Measurements from ENCODE around the gene HLA-DQB1. TPM values are rescaled to one million over a fixed set of nuclear protein-coding genes. Genes with fewer than 3 reads are reported as not detected.
"Not testable (repeated sequence)": the region's sequence is repeated elsewhere in the genome, so short reads cannot be mapped to it uniquely, and the experiment has no call there.

The HLA-DQB1 gene
- total RNA-seq, 1 experiment from 2014 or later = not detected

DNA sequence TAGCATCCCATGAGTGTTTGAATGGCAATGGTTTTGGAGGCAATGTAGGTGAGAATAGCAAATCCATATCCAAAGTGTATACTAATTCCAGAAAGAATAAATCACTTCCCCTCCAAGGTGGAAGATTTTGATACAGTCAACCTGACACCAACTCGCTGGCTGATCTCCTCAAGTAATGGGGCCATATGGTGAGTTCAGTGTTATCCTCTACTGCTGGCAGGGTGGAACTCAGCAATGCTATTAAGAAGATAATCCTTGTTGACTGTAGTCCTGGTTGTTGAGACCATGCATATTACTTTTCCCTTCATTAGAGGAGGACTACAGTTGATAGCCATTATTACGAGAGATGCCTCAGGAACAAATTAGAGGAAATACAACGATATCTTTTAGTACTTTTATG is 17.8 kb upstream of the HLA-DQB1 start:
- ChIA-PET POLR2A (ENCODE audit: unreplicated experiment) (no interaction called here), CTCF (no interaction called here)
- Histone ChIP-seq H3K9ac (ENCODE audit: low read length) (no peak overlapping the region), H3K9me3 (ENCODE audit: low read length) (no peaks in the 10 kb centered on the region), H3K79me2 (ENCODE audit: low read length) (no peaks in the 10 kb centered on the region), H3K4me3 (ENCODE audit: low read length) (no peak overlapping the region), H4K20me1 (ENCODE audit: low read length) (no peaks in the 10 kb centered on the region), H3K4me1 (ENCODE audit: insufficient read depth, low read length) (no peaks in the 10 kb centered on the region), H3K27ac (ENCODE audit: low read length) (no peak overlapping the region), H3K4me2 (ENCODE audit: low read length) (no peak overlapping the region), H3K27me3 (ENCODE audit: low read length) (peaks cover 57% of the 10 kb centered on the region), H2AFZ (ENCODE audit: low read length) (no peak overlapping the region), H3F3A (ENCODE audit: low read length, unreplicated experiment) (no peaks in the 10 kb centered on the region), H3K36me3 (ENCODE audit: low read depth, low read length) (no peaks in the 10 kb centered on the region), H3K9me2 (replicated peaks; ENCODE audit: low read length) (no peaks in the 10 kb centered on the region)
- intact Hi-C loops (cut with micrococcal nuclease) = no loop called here
- BruUV-seq (replicated peaks) = no TSS peak
- DNase-seq = no peak
- TF ChIP-seq, protein P1, sequence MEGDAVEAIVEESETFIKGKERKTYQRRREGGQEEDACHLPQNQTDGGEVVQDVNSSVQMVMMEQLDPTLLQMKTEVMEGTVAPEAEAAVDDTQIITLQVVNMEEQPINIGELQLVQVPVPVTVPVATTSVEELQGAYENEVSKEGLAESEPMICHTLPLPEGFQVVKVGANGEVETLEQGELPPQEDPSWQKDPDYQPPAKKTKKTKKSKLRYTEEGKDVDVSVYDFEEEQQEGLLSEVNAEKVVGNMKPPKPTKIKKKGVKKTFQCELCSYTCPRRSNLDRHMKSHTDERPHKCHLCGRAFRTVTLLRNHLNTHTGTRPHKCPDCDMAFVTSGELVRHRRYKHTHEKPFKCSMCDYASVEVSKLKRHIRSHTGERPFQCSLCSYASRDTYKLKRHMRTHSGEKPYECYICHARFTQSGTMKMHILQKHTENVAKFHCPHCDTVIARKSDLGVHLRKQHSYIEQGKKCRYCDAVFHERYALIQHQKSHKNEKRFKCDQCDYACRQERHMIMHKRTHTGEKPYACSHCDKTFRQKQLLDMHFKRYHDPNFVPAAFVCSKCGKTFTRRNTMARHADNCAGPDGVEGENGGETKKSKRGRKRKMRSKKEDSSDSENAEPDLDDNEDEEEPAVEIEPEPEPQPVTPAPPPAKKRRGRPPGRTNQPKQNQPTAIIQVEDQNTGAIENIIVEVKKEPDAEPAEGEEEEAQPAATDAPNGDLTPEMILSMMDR (conservative IDR thresholded peaks at IDR 0.05; ENCODE audit: low read depth, low read length) = no peak
- TF ChIP-seq EZH2phosphoT487 (IDR thresholded peaks at IDR 0.05; ENCODE audit: borderline replicate concordance, low read length) = no peak
- no peak for TF ChIP-seq EZH2 (IDR thresholded peaks at IDR 0.05; ENCODE audit: low read length, unreplicated experiment)
- no peak for ATAC-seq

DNA sequence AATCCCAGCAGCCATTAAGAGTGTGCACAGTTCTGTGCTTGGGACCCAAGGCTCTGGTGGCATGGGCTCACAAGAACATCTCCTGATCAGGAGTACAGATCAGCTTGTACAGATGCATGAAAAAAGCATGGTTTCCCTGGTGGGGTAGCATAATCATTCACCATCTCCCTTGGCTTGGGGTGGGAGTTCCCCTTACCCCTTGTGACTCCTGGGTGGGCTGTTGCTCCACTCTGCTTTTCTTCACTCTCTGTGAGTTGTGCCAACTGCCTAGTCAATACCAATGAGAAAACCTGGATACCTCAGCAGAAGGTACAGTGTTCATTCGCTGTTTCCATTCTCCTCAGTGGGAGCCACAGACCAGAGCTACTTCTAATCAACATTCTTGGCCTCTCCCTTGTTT is 13.6 kb upstream of the HLA-DQB1 start:
- H3K27me3 ChIP-seq (ENCODE audit: low read length) = peaks cover 26% of the 10 kb centered on the region
- intact Hi-C loops (cut with micrococcal nuclease) = no loop called here
- H3K36me3 ChIP-seq (ENCODE audit: low read depth, low read length) = no peaks in the 10 kb centered on the region
- ChIA-PET POLR2A (ENCODE audit: unreplicated experiment) (no interaction called here), CTCF (no interaction called here)
- ATAC-seq (no peak), DNase-seq (no peak)
- no peaks in the 10 kb centered on the region for H3F3A ChIP-seq (ENCODE audit: low read length, unreplicated experiment)
- BruUV-seq (replicated peaks) = no TSS peak
- no peak overlapping the region for H3K4me3 ChIP-seq (ENCODE audit: low read length)
- H3K4me1 ChIP-seq (ENCODE audit: insufficient read depth, low read length) = no peaks in the 10 kb centered on the region
- H3K79me2 ChIP-seq (ENCODE audit: low read length) = no peaks in the 10 kb centered on the region
- H4K20me1 ChIP-seq (ENCODE audit: low read length) = no peaks in the 10 kb centered on the region
- no peaks in the 10 kb centered on the region for H3K9me3 ChIP-seq (ENCODE audit: low read length)
- no peak overlapping the region for H3K4me2 ChIP-seq (ENCODE audit: low read length)
- no peak for TF ChIP-seq EZH2 (IDR thresholded peaks at IDR 0.05; ENCODE audit: low read length, unreplicated experiment)
- TF ChIP-seq, protein P1 (conservative IDR thresholded peaks at IDR 0.05; ENCODE audit: low read depth, low read length) = no peak
- no peak for TF ChIP-seq EZH2phosphoT487 (IDR thresholded peaks at IDR 0.05; ENCODE audit: borderline replicate concordance, low read length)
- H3K9me2 ChIP-seq (replicated peaks; ENCODE audit: low read length) = no peaks in the 10 kb centered on the region
- H3K9ac ChIP-seq (ENCODE audit: low read length) = no peak overlapping the region
- no peak overlapping the region for H3K27ac ChIP-seq (ENCODE audit: low read length)
- H2AFZ ChIP-seq (ENCODE audit: low read length) = no peak overlapping the region

DNA sequence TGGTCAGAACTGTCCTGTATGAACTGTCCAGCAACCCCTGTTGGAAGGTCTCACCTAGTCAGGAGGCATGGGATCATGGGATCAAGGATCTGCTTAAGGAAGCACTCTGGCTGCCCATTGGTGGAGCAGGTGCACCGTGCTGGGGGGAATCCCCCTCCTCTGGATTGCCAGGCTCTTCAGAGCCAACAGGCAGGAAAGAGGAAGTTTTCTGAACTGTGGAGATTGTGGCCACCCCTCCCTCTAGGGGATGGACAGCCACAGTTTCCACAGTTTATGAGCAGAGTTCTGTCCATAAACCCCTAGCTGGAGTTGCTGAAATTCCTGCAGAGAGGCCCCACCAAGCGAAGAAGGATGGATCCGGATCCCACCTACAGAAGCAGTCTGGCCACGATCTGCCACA is 13.0 kb upstream of the HLA-DQB1 start:
- ATAC-seq = no peak
- ChIA-PET CTCF (no interaction called here), POLR2A (ENCODE audit: unreplicated experiment) (no interaction called here)
- no peak overlapping the region for H3K4me2 ChIP-seq (ENCODE audit: low read length)
- no peak for DNase-seq
- no peaks in the 10 kb centered on the region for H3F3A ChIP-seq (ENCODE audit: low read length, unreplicated experiment)
- H2AFZ ChIP-seq (ENCODE audit: low read length) = no peak overlapping the region
- H3K9me3 ChIP-seq (ENCODE audit: low read length) = no peaks in the 10 kb centered on the region
- intact Hi-C loops (cut with micrococcal nuclease) = no loop called here
- H3K9ac ChIP-seq (ENCODE audit: low read length) = no peak overlapping the region
- H3K79me2 ChIP-seq (ENCODE audit: low read length) = no peaks in the 10 kb centered on the region
- no peak for TF ChIP-seq EZH2 (IDR thresholded peaks at IDR 0.05; ENCODE audit: low read length, unreplicated experiment)
- TF ChIP-seq, protein P1 (conservative IDR thresholded peaks at IDR 0.05; ENCODE audit: low read depth, low read length) = no peak
- no peak for TF ChIP-seq EZH2phosphoT487 (IDR thresholded peaks at IDR 0.05; ENCODE audit: borderline replicate concordance, low read length)
- BruUV-seq (replicated peaks) = no TSS peak
- no peak overlapping the region for H3K27ac ChIP-seq (ENCODE audit: low read length)
- H3K36me3 ChIP-seq (ENCODE audit: low read depth, low read length) = no peaks in the 10 kb centered on the region
- no peaks in the 10 kb centered on the region for H3K4me1 ChIP-seq (ENCODE audit: insufficient read depth, low read length)
- no peaks in the 10 kb centered on the region for H3K9me2 ChIP-seq (replicated peaks; ENCODE audit: low read length)
- no peak overlapping the region for H3K4me3 ChIP-seq (ENCODE audit: low read length)
- no peaks in the 10 kb centered on the region for H4K20me1 ChIP-seq (ENCODE audit: low read length)
- peaks cover 21% of the 10 kb centered on the region for H3K27me3 ChIP-seq (ENCODE audit: low read length)

DNA sequence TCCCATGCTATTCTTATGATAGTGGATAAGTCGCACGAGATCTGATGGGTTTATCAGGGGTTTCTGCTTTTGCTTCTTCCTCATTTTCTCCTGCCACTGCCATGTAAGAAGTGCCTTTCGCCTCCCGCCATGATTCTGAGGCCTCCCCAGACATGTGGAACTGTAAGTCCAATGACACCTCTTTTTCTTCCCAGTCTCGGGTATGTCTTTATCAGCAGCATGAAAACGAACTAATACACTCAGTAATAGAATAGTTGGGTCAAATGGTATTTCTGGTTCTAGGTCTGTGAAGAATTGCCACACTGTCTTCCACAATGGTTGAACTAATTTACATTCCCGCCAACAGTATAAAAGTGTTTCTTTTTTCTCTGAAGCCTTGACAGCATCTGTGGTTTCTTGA is 7.7 kb upstream of the HLA-DQB1 start:
- CTCF ChIA-PET; H3K4me3 ChIP-seq (ENCODE audit: low read length); H3K9me3 ChIP-seq (ENCODE audit: low read length); H2AFZ ChIP-seq (ENCODE audit: low read length); H3K9ac ChIP-seq (ENCODE audit: low read length); H3K4me2 ChIP-seq (ENCODE audit: low read length); H3K9me2 ChIP-seq (replicated peaks; ENCODE audit: low read length); H3K27me3 ChIP-seq (ENCODE audit: low read length); intact Hi-C loops (cut with micrococcal nuclease); ATAC-seq; BruUV-seq (replicated peaks); DNase-seq; H3K4me1 ChIP-seq (ENCODE audit: insufficient read depth, low read length); H4K20me1 ChIP-seq (ENCODE audit: low read length); H3K27ac ChIP-seq (ENCODE audit: low read length); H3F3A ChIP-seq (ENCODE audit: low read length, unreplicated experiment); H3K79me2 ChIP-seq (ENCODE audit: low read length); POLR2A ChIA-PET (ENCODE audit: unreplicated experiment); H3K36me3 ChIP-seq (ENCODE audit: low read depth, low read length): not testable (repeated sequence)

DNA sequence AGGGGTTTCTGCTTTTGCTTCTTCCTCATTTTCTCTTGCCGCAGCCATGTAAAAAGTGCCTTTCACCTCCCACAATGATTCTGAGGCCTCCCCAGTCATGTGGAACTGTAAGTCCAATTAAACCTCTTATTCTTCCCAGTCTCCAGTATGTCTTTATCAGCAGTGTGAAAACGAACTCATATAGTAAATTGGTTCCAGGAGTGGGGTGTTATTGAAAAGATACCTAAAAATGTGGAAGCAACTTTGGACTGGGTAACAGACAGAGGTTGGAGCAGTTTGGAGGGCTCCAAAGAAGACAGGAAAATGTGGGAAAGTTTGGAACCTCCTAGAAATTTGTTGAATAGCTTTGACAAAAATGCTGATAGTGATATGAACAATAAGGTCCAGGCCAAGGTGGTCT is 5.5 kb upstream of the HLA-DQB1 start:
- H3K36me3 ChIP-seq (ENCODE audit: low read depth, low read length); H3K79me2 ChIP-seq (ENCODE audit: low read length); H3K4me3 ChIP-seq (ENCODE audit: low read length); H3K9me2 ChIP-seq (replicated peaks; ENCODE audit: low read length); H4K20me1 ChIP-seq (ENCODE audit: low read length); ATAC-seq; intact Hi-C loops (cut with micrococcal nuclease); H2AFZ ChIP-seq (ENCODE audit: low read length); H3K9ac ChIP-seq (ENCODE audit: low read length); H3K27ac ChIP-seq (ENCODE audit: low read length); POLR2A ChIA-PET (ENCODE audit: unreplicated experiment); H3K27me3 ChIP-seq (ENCODE audit: low read length); H3K9me3 ChIP-seq (ENCODE audit: low read length); CTCF ChIA-PET; DNase-seq; H3K4me2 ChIP-seq (ENCODE audit: low read length); BruUV-seq (replicated peaks); H3K4me1 ChIP-seq (ENCODE audit: insufficient read depth, low read length); H3F3A ChIP-seq (ENCODE audit: low read length, unreplicated experiment): not testable (repeated sequence)

Measured in PC-3 (cell line).